ENCODE measurements around the gene MCUB. TPM values are rescaled to one million over a fixed set of nuclear protein-coding genes. Genes with fewer than 3 reads are reported as not detected.
"Not testable (repeated sequence)": the region's sequence is repeated elsewhere in the genome, so short reads cannot be mapped to it uniquely, and the experiment has no call there.

The MCUB gene
- total RNA-seq, 5 donors from 2014 or later (not counting 1 experiment from before 2014, with no cell fraction given) = 88.9 to 139 (median 122) TPM

- Mint-ChIP-seq H3K9me3 (no peaks in the 10 kb centered on the region), H3K4me1 (peaks cover 86 to 94% (median 94%) of the 10 kb centered on the region in 3 donors), H3K27me3 (no peaks in the 10 kb centered on the region), H3K4me3 (peak overlapping the region in 2 of 3 donors; percentile 14 to 52), H3K27ac (peak overlapping the region; percentile 59 to 84), H3K36me3 (peaks cover 9% of the 10 kb centered on the region)
- peaks cover 18 to 27% of the 10 kb centered on the region in 2 experiments for H3K4me1 ChIP-seq (ENCODE audit: control insufficient read depth in 1 of 2, extremely low read depth in 1 of 2, insufficient read depth in 2 of 2, low read length in 2 of 2)
- no peak overlapping the region for H3K27ac ChIP-seq (ENCODE audit: low read length)
- ATAC-seq (replicated peaks in 1 of 4) (peak; percentile 80 to 90 (median 82)), DNase-seq (peak in 12 of 35 experiments; percentile 3 to 47 (median 14))
- no peaks in the 10 kb centered on the region for H3K36me3 ChIP-seq (ENCODE audit: control insufficient read depth in 2 of 2, extremely low read depth in 1 of 2, insufficient read depth in 1 of 2, low read length in 1 of 2)
- POLR2A ChIA-PET = interaction anchor here in 1 of 2 donors (0.6 to 1.0 kb wide), 2 partner anchors 11 to 25 kb away, joined by 3 to 4 read pairs; no protein-coding TSS in a partner anchor
- H3K27me3 ChIP-seq (replicated peaks in 1 of 2; ENCODE audit: control insufficient read depth in 2 of 2, extremely low read depth in 1 of 2, insufficient read depth in 2 of 2, low read length in 1 of 2) = no peaks in the 10 kb centered on the region
- H3K4me3 ChIP-seq (ENCODE audit: control insufficient read depth in 1 of 2, extremely low read depth in 1 of 2, low read length in 1 of 2) = no peak overlapping the region
- H3K9me3 ChIP-seq = no peaks in the 10 kb centered on the region
- 6% methylated on average over 2 of the region's 4 CpGs for WGBS (ENCODE audit: insufficient coverage)
- CTCF ChIA-PET = interaction anchor here (0.7 to 1.3 kb wide), 5 partner anchors 11 to 74 kb away, joined by 3 to 6 read pairs (median 3); no protein-coding TSS in a partner anchor
Measured at GRCh38 chr4:109588176-109588575, 28.1 kb downstream of the MCUB start.

DNA sequence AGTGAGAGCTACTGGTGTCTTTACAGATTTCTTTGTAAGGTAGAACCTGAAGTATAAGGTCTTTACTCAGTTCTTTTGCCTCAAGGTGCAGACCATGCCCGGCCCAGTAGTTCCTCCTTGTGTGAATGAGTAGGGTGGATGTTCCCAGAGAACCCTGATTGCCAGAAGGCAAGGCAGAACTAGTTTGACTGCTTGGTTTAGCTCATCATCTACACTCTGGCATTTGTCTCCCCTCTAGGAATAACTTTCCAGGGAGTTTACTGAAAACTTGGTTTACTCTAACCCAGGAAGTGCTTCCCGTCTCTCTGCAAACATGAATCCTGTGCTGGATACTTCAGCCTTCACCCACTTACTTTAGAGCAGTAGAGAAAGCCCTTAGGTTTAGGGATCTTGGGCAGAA, 29.1 kb downstream of the MCUB start:
- H3K36me3 ChIP-seq (ENCODE audit: control insufficient read depth in 2 of 2, extremely low read depth in 1 of 2, insufficient read depth in 1 of 2, low read length in 1 of 2) = no peaks in the 10 kb centered on the region
- ATAC-seq (replicated peaks in 1 of 4) (no peak), DNase-seq (no peak)
- H3K9me3 Mint-ChIP-seq = no peaks in the 10 kb centered on the region
- peak overlapping the region; percentile 72 to 84 for H3K27ac Mint-ChIP-seq
- no peaks in the 10 kb centered on the region for H3K27me3 ChIP-seq (replicated peaks in 1 of 2; ENCODE audit: control insufficient read depth in 2 of 2, extremely low read depth in 1 of 2, insufficient read depth in 2 of 2, low read length in 1 of 2)
- ChIA-PET CTCF (interaction anchor here in 1 of 2 donors (1.3 kb wide), 1 partner anchor 74 kb away, joined by 3 read pairs; no protein-coding TSS in a partner anchor), POLR2A (interaction anchor here (0.6 to 1.0 kb wide), 3 partner anchors 10 to 122 kb away, joined by 3 to 5 read pairs (median 4); no protein-coding TSS in a partner anchor)
- peaks cover 82 to 94% (median 92%) of the 10 kb centered on the region in 3 donors for H3K4me1 Mint-ChIP-seq
- peaks cover 18 to 27% of the 10 kb centered on the region in 2 experiments for H3K4me1 ChIP-seq (ENCODE audit: control insufficient read depth in 1 of 2, extremely low read depth in 1 of 2, insufficient read depth in 2 of 2, low read length in 2 of 2)
- no peaks in the 10 kb centered on the region for H3K27me3 Mint-ChIP-seq
- no CpG with 5 or more reads among the region's 2 CpGs for WGBS (ENCODE audit: insufficient coverage)
- no peak overlapping the region for H3K27ac ChIP-seq (ENCODE audit: low read length)
- peaks cover 2% of the 10 kb centered on the region for H3K36me3 Mint-ChIP-seq
- no peaks in the 10 kb centered on the region for H3K9me3 ChIP-seq
- peak overlapping the region in 2 of 3 donors; percentile 7 to 52 for H3K4me3 Mint-ChIP-seq
- H3K4me3 ChIP-seq (ENCODE audit: control insufficient read depth in 1 of 2, extremely low read depth in 1 of 2, low read length in 1 of 2) = no peak overlapping the region

GRCh38 chr4:109589605-109590004, 29.6 kb downstream of the MCUB start:
- POLR2A ChIA-PET = interaction anchor here (0.6 to 1.2 kb wide), 4 partner anchors 11 to 98 kb away, joined by 3 to 11 read pairs (median 4); no protein-coding TSS in a partner anchor
- H3K27ac Mint-ChIP-seq = peak overlapping the region; percentile 72 to 84
- DNase-seq = no peak
- no peaks in the 10 kb centered on the region for H3K27me3 Mint-ChIP-seq
- no peak for ATAC-seq (replicated peaks in 1 of 4)
- H3K9me3 Mint-ChIP-seq = no peaks in the 10 kb centered on the region
- no peaks in the 10 kb centered on the region for H3K36me3 ChIP-seq (ENCODE audit: control insufficient read depth in 2 of 2, extremely low read depth in 1 of 2, insufficient read depth in 1 of 2, low read length in 1 of 2)
- H3K4me1 ChIP-seq (ENCODE audit: control insufficient read depth in 1 of 2, extremely low read depth in 1 of 2, insufficient read depth in 2 of 2, low read length in 2 of 2) = peaks cover 18 to 27% of the 10 kb centered on the region in 2 experiments
- no peak overlapping the region for H3K4me3 ChIP-seq (ENCODE audit: control insufficient read depth in 1 of 2, extremely low read depth in 1 of 2, low read length in 1 of 2)
- peaks cover 81 to 91% (median 88%) of the 10 kb centered on the region in 3 donors for H3K4me1 Mint-ChIP-seq
- no peaks in the 10 kb centered on the region for H3K9me3 ChIP-seq
- H3K36me3 Mint-ChIP-seq = peaks cover 2% of the 10 kb centered on the region
- no peaks in the 10 kb centered on the region for H3K27me3 ChIP-seq (replicated peaks in 1 of 2; ENCODE audit: control insufficient read depth in 2 of 2, extremely low read depth in 1 of 2, insufficient read depth in 2 of 2, low read length in 1 of 2)
- peak overlapping the region in 2 of 3 donors; percentile 7 to 52 for H3K4me3 Mint-ChIP-seq
- WGBS (ENCODE audit: insufficient coverage) = no CpG with 5 or more reads among the region's 2 CpGs
- CTCF ChIA-PET = interaction anchor here (0.6 to 1.3 kb wide), 3 partner anchors 12 to 106 kb away, joined by 3 to 6 read pairs (median 5); no protein-coding TSS in a partner anchor
- no peak overlapping the region for H3K27ac ChIP-seq (ENCODE audit: low read length)

GRCh38 chr4:109590905-109591304, 30.9 kb downstream of the MCUB start:
- no peak overlapping the region for H3K4me3 ChIP-seq (ENCODE audit: control insufficient read depth in 1 of 2, extremely low read depth in 1 of 2, low read length in 1 of 2)
- peaks cover 6% of the 10 kb centered on the region for H3K36me3 Mint-ChIP-seq
- H3K27ac ChIP-seq (ENCODE audit: low read length) = no peak overlapping the region
- H3K4me1 ChIP-seq (ENCODE audit: control insufficient read depth in 1 of 2, extremely low read depth in 1 of 2, insufficient read depth in 2 of 2, low read length in 2 of 2) = peaks cover 18 to 27% of the 10 kb centered on the region in 2 experiments
- H3K9me3 Mint-ChIP-seq = no peaks in the 10 kb centered on the region
- WGBS (ENCODE audit: insufficient coverage) = 17% methylated on average over 1 of the region's 3 CpGs
- DNase-seq = no peak
- H3K27me3 ChIP-seq (replicated peaks in 1 of 2; ENCODE audit: control insufficient read depth in 2 of 2, extremely low read depth in 1 of 2, insufficient read depth in 2 of 2, low read length in 1 of 2) = no peaks in the 10 kb centered on the region
- peaks cover 68 to 78% (median 77%) of the 10 kb centered on the region in 3 donors for H3K4me1 Mint-ChIP-seq
- no peaks in the 10 kb centered on the region for H3K36me3 ChIP-seq (ENCODE audit: control insufficient read depth in 2 of 2, extremely low read depth in 1 of 2, insufficient read depth in 1 of 2, low read length in 1 of 2)
- POLR2A ChIA-PET = interaction anchor here (0.6 to 1.2 kb wide), 6 partner anchors 13 to 1462 kb away, joined by 3 to 8 read pairs (median 4); no protein-coding TSS in a partner anchor
- peak in 1 of 4 experiments; percentile 31 for ATAC-seq (replicated peaks in 1 of 4)
- peak overlapping the region; percentile 33 to 79 for H3K27ac Mint-ChIP-seq
- CTCF ChIA-PET = interaction anchor here in 1 of 2 donors (0.9 to 1.1 kb wide), 2 partner anchors 13 to 105 kb away, joined by 3 to 5 read pairs; no protein-coding TSS in a partner anchor
- H3K27me3 Mint-ChIP-seq = no peaks in the 10 kb centered on the region
- H3K9me3 ChIP-seq = no peaks in the 10 kb centered on the region
- H3K4me3 Mint-ChIP-seq = peak overlapping the region in 1 of 3 donors; percentile 25

DNA sequence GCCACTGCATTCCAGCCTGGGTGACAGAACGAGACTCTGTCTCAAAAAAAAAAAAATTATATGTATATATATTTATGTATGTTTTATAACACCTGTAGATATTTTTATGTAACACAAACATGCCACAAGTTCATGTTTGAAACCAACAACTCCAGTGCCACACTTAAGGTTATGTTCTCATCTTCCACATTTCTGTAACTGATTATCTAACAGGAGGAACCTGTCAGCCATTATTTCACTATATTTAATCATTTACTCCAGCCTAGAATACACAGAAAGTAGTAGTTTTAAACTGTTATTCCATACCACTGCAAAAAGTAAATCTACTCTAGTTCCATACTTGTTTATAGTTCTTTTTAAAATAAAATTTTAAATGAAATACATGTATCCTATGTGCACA, 32.3 kb downstream of the MCUB start:
- DNase-seq (no peak), ATAC-seq (replicated peaks in 1 of 4) (no peak)
- H3K27ac Mint-ChIP-seq = peak overlapping the region; percentile 57 to 71
- no peaks in the 10 kb centered on the region for H3K27me3 Mint-ChIP-seq
- peaks cover 3% of the 10 kb centered on the region for H3K36me3 Mint-ChIP-seq
- no peaks in the 10 kb centered on the region for H3K9me3 Mint-ChIP-seq
- no peaks in the 10 kb centered on the region for H3K27me3 ChIP-seq (replicated peaks in 1 of 2; ENCODE audit: control insufficient read depth in 2 of 2, extremely low read depth in 1 of 2, insufficient read depth in 2 of 2, low read length in 1 of 2)
- ChIA-PET CTCF (no interaction called here), POLR2A (interaction anchor here in 1 of 2 donors (0.6 kb wide), 1 partner anchor 17 kb away, joined by 3 read pairs; no protein-coding TSS in a partner anchor)
- H3K4me3 Mint-ChIP-seq = no peak overlapping the region
- H3K4me3 ChIP-seq (ENCODE audit: control insufficient read depth in 1 of 2, extremely low read depth in 1 of 2, low read length in 1 of 2) = no peak overlapping the region
- WGBS (ENCODE audit: insufficient coverage) = no CpG with 5 or more reads among the region's 1 CpG
- H3K4me1 Mint-ChIP-seq = peaks cover 58 to 63% (median 63%) of the 10 kb centered on the region in 3 donors
- H3K4me1 ChIP-seq (ENCODE audit: control insufficient read depth in 1 of 2, extremely low read depth in 1 of 2, insufficient read depth in 2 of 2, low read length in 2 of 2) = peaks cover 10 to 27% of the 10 kb centered on the region in 2 experiments
- H3K9me3 ChIP-seq = no peaks in the 10 kb centered on the region
- no peaks in the 10 kb centered on the region for H3K36me3 ChIP-seq (ENCODE audit: control insufficient read depth in 2 of 2, extremely low read depth in 1 of 2, insufficient read depth in 1 of 2, low read length in 1 of 2)
- H3K27ac ChIP-seq (ENCODE audit: low read length) = no peak overlapping the region

DNA sequence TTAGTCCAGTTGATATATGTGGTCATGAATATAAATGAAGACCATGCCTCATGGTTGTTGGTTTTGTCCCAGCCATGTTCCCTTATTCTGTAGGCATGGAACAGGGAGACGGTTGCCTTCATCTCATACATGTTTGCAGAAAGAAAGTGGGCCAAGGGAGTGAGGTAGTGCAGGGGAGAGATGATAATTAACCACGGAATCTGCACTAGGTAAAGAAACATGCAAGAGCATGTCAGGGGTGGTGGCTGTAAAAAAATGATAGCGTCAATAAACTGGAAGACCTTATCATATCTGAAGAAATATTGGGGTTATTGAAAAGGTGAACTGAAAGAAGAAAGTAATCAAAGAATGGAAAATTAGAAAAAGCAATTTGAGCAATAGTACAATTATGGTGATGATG, 35.1 kb downstream of the MCUB start:
- ATAC-seq (replicated peaks in 1 of 4); H3K27ac ChIP-seq (ENCODE audit: low read length); DNase-seq; H3K27me3 Mint-ChIP-seq; H3K27me3 ChIP-seq (replicated peaks in 1 of 2; ENCODE audit: control insufficient read depth in 2 of 2, extremely low read depth in 1 of 2, insufficient read depth in 2 of 2, low read length in 1 of 2); H3K9me3 Mint-ChIP-seq; H3K4me3 Mint-ChIP-seq; H3K9me3 ChIP-seq; H3K36me3 ChIP-seq (ENCODE audit: control insufficient read depth in 2 of 2, extremely low read depth in 1 of 2, insufficient read depth in 1 of 2, low read length in 1 of 2); H3K4me3 ChIP-seq (ENCODE audit: control insufficient read depth in 1 of 2, extremely low read depth in 1 of 2, low read length in 1 of 2); POLR2A ChIA-PET; H3K27ac Mint-ChIP-seq: not testable (repeated sequence)
- 86% methylated on average over 1 of the region's 3 CpGs for WGBS (ENCODE audit: insufficient coverage)
- peaks cover 42 to 54% (median 51%) of the 10 kb centered on the region in 3 donors for H3K4me1 Mint-ChIP-seq
- H3K36me3 Mint-ChIP-seq = peaks cover 12% of the 10 kb centered on the region
- CTCF ChIA-PET = interaction anchor here in 1 of 2 donors (0.6 kb wide), 1 partner anchor 37 kb away, joined by 5 read pairs; no protein-coding TSS in a partner anchor
- peaks cover 5 to 12% of the 10 kb centered on the region in 2 experiments for H3K4me1 ChIP-seq (ENCODE audit: control insufficient read depth in 1 of 2, extremely low read depth in 1 of 2, insufficient read depth in 2 of 2, low read length in 2 of 2)
